Parathyroid adenoma (tissue), 2 donors: Measurements from ENCODE around the gene RAB28.

Experiments used
- H2AFZ ChIP-seq: fragments of 300-600 bp; sonication (generic); one replicate; pipeline ENCODE4 v1.7.0; 2017; ENCODE audit warnings: antibody characterized with exemption, mild to moderate bottlenecking
- H3K27ac ChIP-seq: fragments of 300-600 bp; sonication (generic); one replicate; pipeline ENCODE4 v1.7.0; 2017
- H3K27me3 ChIP-seq: fragments of 300-600 bp; sonication (generic); one replicate; pipeline ENCODE4 v1.7.0; 2017; ENCODE audit warnings: low read length; ENCODE audit not compliant: control insufficient read depth, insufficient read depth
- H3K36me3 ChIP-seq: fragments of 300-600 bp; sonication (generic); one replicate; pipeline ENCODE4 v1.7.0; 2017; ENCODE audit warnings: low read length; ENCODE audit not compliant: control insufficient read depth, insufficient read depth
- H3K4me1 ChIP-seq: fragments of 300-600 bp; sonication (generic); one replicate; pipeline ENCODE4 v1.7.0; 2017; ENCODE audit warnings: control low read depth
- H3K4me2 ChIP-seq: fragments of 300-600 bp; sonication (generic); one replicate; pipeline ENCODE4 v1.7.0; 2017; ENCODE audit warnings: low read length
- H3K4me3 ChIP-seq: fragments of 300-600 bp; sonication (generic); one replicate; pipeline ENCODE4 v1.7.0; 2017; ENCODE audit warnings: low read depth, low read length
- H3K79me2 ChIP-seq: fragments of 300-600 bp; sonication (generic); one replicate; pipeline ENCODE4 v1.7.0; 2017; ENCODE audit warnings: control low read depth
- H3K9ac ChIP-seq: fragments of 300-600 bp; sonication (generic); one replicate; pipeline ENCODE4 v1.7.0; 2017; ENCODE audit warnings: mild to moderate bottlenecking
- H3K9me3 ChIP-seq: fragments of 300-600 bp; sonication (generic); one replicate; pipeline ENCODE4 v1.7.0; 2017; ENCODE audit warnings: low read length; ENCODE audit not compliant: control insufficient read depth
- CTCF ChIP-seq: fragments of 300-600 bp; sonication (generic); IDR thresholded peaks from one replicate; pipeline ENCODE4 v1.7.0; 2017; ENCODE audit warnings: antibody characterized with exemption, mild to moderate bottlenecking
- donor health status: primary hyperparathyroidism.

The RAB28 gene

GRCh38 chr4:13476152-13476551 is 8.0 kb downstream of the RAB28 start:
- Histone ChIP-seq H3K27me3 (no peaks in the 10 kb centered on the region), H3K36me3 (no peaks in the 10 kb centered on the region), H3K4me1 (no peaks in the 10 kb centered on the region), H2AFZ (no peak overlapping the region), H3K9me3 (no peaks in the 10 kb centered on the region), H3K4me2 (no peak overlapping the region), H3K79me2 (no peaks in the 10 kb centered on the region), H3K27ac (no peak overlapping the region), H3K9ac (no peak overlapping the region), H3K4me3 (no peak overlapping the region)
- no peak for TF ChIP-seq CTCF

GRCh38 chr4:13471400-13471799 is 12.7 kb downstream of the RAB28 start:
- Histone ChIP-seq H3K4me2 (no peak overlapping the region), H3K9me3 (no peaks in the 10 kb centered on the region), H3K27me3 (no peaks in the 10 kb centered on the region), H3K36me3 (no peaks in the 10 kb centered on the region), H3K27ac (no peak overlapping the region), H3K4me3 (no peak overlapping the region), H3K9ac (no peak overlapping the region), H2AFZ (no peak overlapping the region), H3K4me1 (no peaks in the 10 kb centered on the region), H3K79me2 (no peaks in the 10 kb centered on the region)
- TF ChIP-seq CTCF = no peak

- no peak for TF ChIP-seq CTCF
- Histone ChIP-seq H3K79me2 (no peaks in the 10 kb centered on the region), H3K4me2 (no peak overlapping the region), H3K9me3 (no peaks in the 10 kb centered on the region), H3K4me3 (no peak overlapping the region), H3K4me1 (no peaks in the 10 kb centered on the region), H3K36me3 (no peaks in the 10 kb centered on the region), H3K27ac (no peak overlapping the region), H3K9ac (no peak overlapping the region), H3K27me3 (no peaks in the 10 kb centered on the region), H2AFZ (no peak overlapping the region)
Observed at GRCh38 chr4:13470379-13470778, 13.8 kb downstream of the RAB28 start.

- Histone ChIP-seq H3K27ac (no peak overlapping the region), H3K4me1 (no peaks in the 10 kb centered on the region), H3K79me2 (no peaks in the 10 kb centered on the region), H3K9me3 (no peaks in the 10 kb centered on the region), H3K36me3 (no peaks in the 10 kb centered on the region), H2AFZ (no peak overlapping the region), H3K4me3 (no peak overlapping the region), H3K27me3 (no peaks in the 10 kb centered on the region), H3K9ac (no peak overlapping the region), H3K4me2 (no peak overlapping the region)
- no peak for TF ChIP-seq CTCF
Observed at GRCh38 chr4:13464973-13465372, 19.2 kb downstream of the RAB28 start.

GRCh38 chr4:13464543-13464942 is 19.6 kb downstream of the RAB28 start:
- Histone ChIP-seq H3K4me2 (no peak overlapping the region), H3K27ac (no peak overlapping the region), H3K4me3 (no peak overlapping the region), H3K4me1 (no peaks in the 10 kb centered on the region), H3K79me2 (no peaks in the 10 kb centered on the region), H3K36me3 (no peaks in the 10 kb centered on the region), H3K27me3 (no peaks in the 10 kb centered on the region), H2AFZ (no peak overlapping the region), H3K9me3 (no peaks in the 10 kb centered on the region), H3K9ac (no peak overlapping the region)
- TF ChIP-seq CTCF = no peak
